HEK293T (cell line): ENCODE measurements around the gene HOXA3.

Source experiments
- ARNT ChIP-seq: fragments of 450-650 bp; IDR thresholded peaks from 2 replicates; pipeline ENCODE4 v1.6.1; 2017; ENCODE audit warnings: mild to moderate bottlenecking
- BHLHE40 ChIP-seq: fragments of 450-650 bp; IDR thresholded peaks from 2 replicates; pipeline ENCODE4 v1.6.1; 2016; ENCODE audit warnings: mild to moderate bottlenecking, moderate library complexity, borderline replicate concordance
- FOXK2 ChIP-seq: fragments of 450-650 bp; IDR thresholded peaks from 2 replicates; pipeline ENCODE4 v1.6.1; 2016; ENCODE audit warnings: mild to moderate bottlenecking
- FOXM1 ChIP-seq: fragments of 450-650 bp; IDR thresholded peaks from 2 replicates; pipeline ENCODE4 v1.6.1; 2017; ENCODE audit warnings: mild to moderate bottlenecking, borderline replicate concordance
- HDGF ChIP-seq: fragments of 450-650 bp; IDR thresholded peaks from 2 replicates; pipeline ENCODE4 v1.6.1; 2017; ENCODE audit warnings: antibody characterized with exemption, borderline replicate concordance
- L3MBTL2 ChIP-seq: fragments of 450-650 bp; conservative IDR thresholded peaks from 2 replicates; pipeline ENCODE4 v1.6.1; 2016; ENCODE audit warnings: mild to moderate bottlenecking
- LEF1 ChIP-seq: fragments of 450-650 bp; IDR thresholded peaks from 2 replicates; pipeline ENCODE4 v1.6.1; 2017; ENCODE audit warnings: mild to moderate bottlenecking, borderline replicate concordance
- SP1 ChIP-seq: fragments of 450-650 bp; IDR thresholded peaks from 2 replicates; pipeline ENCODE4 v1.6.1; 2017
- SUZ12 ChIP-seq: fragments of 450-650 bp; IDR thresholded peaks from 2 replicates; pipeline ENCODE4 v1.6.1; 2016; ENCODE audit warnings: mild to moderate bottlenecking

- TF ChIP-seq SP1 (no peak), FOXM1 (no peak), SUZ12 (no peak), FOXK2 (no peak), HDGF (no peak), ARNT (no peak), L3MBTL2 (no peak), LEF1 (no peak), BHLHE40 (no peak)
Measured at GRCh38 chr7:27073076-27073475, 79.3 kb downstream of the HOXA3 start.
